HepG2 (cell line): ENCODE measurements around the gene HMGN4. TPM values are rescaled to one million over a fixed set of nuclear protein-coding genes. Genes with fewer than 3 reads are reported as not detected.

Experiments
- HMGA1 ChIP-seq: sonication (generic); formaldehyde crosslinking; conservative IDR thresholded peaks from 2 replicates; pipeline ENCODE4 v1.4.0; 2020; ENCODE audit warnings: missing genetic modification reagents
- KDM3A ChIP-seq: IDR thresholded peaks from 2 replicates; pipeline ENCODE4 v1.6.1; 2018; ENCODE audit warnings: low read depth, missing compliant biosample characterization
- TEAD2 ChIP-seq: sonication (generic); formaldehyde crosslinking; IDR thresholded peaks from 2 replicates; pipeline ENCODE4 v1.9.0; 2021; ENCODE audit warnings: missing genetic modification reagents
- TGIF2 ChIP-seq: IDR thresholded peaks from 2 replicates; pipeline ENCODE4 v1.6.1; 2016; ENCODE audit warnings: control low read depth, missing compliant biosample characterization
- ZBTB8A ChIP-seq: sonication (generic); formaldehyde crosslinking; IDR thresholded peaks from 2 replicates; pipeline ENCODE4 v1.4.0; 2020; ENCODE audit warnings: mild to moderate bottlenecking, low read depth, missing genetic modification reagents, borderline replicate concordance
- ZFX ChIP-seq: sonication (generic); formaldehyde crosslinking; IDR thresholded peaks from 2 replicates; pipeline ENCODE4 v1.4.0; 2020; ENCODE audit warnings: mild to moderate bottlenecking, low read depth, missing genetic modification reagents, moderate library complexity
- ZFYVE20 ChIP-seq: sonication (generic); formaldehyde crosslinking; IDR thresholded peaks from 2 replicates; pipeline ENCODE4 v1.8.0; 2023; ENCODE audit warnings: low read depth, mild to moderate bottlenecking, moderate library complexity, missing genetic modification reagents, borderline replicate concordance
- ZNF589 ChIP-seq: sonication (generic); formaldehyde crosslinking; conservative IDR thresholded peaks from 2 replicates; pipeline ENCODE4 v1.8.0; 2022; ENCODE audit warnings: mild to moderate bottlenecking, moderate library complexity, missing genetic modification reagents
- ZNF878 ChIP-seq: sonication (generic); formaldehyde crosslinking; IDR thresholded peaks from 2 replicates; pipeline ENCODE4 v1.8.1; 2023; ENCODE audit warnings: mild to moderate bottlenecking, missing genetic modification reagents, moderate library complexity
- polyA plus RNA-seq, 8 experiments: library from polyadenylated mRNA; depleted of rRNA in 3 of 8; stranded (reverse) in 7 of 8; unstranded in 1 of 8; fragments of >200 nt; fragmentation: Illumina TruSeq in 4 of 8; extraction: Trizol in 4 of 8; gene quantifications; 2 replicates each; pipeline versions ENCODE4 v1.2.1 to v1.2.3, GENCODE V29; 2011 to 2016; ENCODE audit warnings: low read depth in 4 of 8, missing spikeins in 1 of 8, mixed read lengths in 1 of 8; ENCODE audit not compliant: insufficient read depth in 1 of 8
- total RNA-seq, 5 experiments: library from RNA; depleted of rRNA; stranded (reverse); fragments of >200 nt; fragmentation: Illumina TruSeq; extraction: Trizol; gene quantifications; 2 replicates each; pipeline ENCODE4 v1.2.3, GENCODE V29; 2016; ENCODE audit warnings: low read depth in 1 of 5
- TF ChIP-seq, protein P1 (sequence below): IDR thresholded peaks from 2 replicates; pipeline ENCODE4 v1.6.1; 2016; ENCODE audit warnings: low read depth, borderline replicate concordance
- TF ChIP-seq, protein P2 (sequence below): sonication (generic); formaldehyde crosslinking; IDR thresholded peaks from 2 replicates; pipeline ENCODE4 v1.5.0; 2020; ENCODE audit warnings: missing genetic modification reagents
- TF ChIP-seq, protein P3 (sequence below): sonication (generic); formaldehyde crosslinking; IDR thresholded peaks from 2 replicates; pipeline ENCODE4 v1.4.0; 2020; ENCODE audit warnings: missing genetic modification reagents
- TF ChIP-seq, protein P4 (sequence below): fragments of 450-650 bp; IDR thresholded peaks from 2 replicates; pipeline ENCODE4 v1.6.1; 2017; ENCODE audit warnings: mild to moderate bottlenecking
- TF ChIP-seq, protein P5 (sequence below): sonication (generic); formaldehyde crosslinking; IDR thresholded peaks from 2 replicates; pipeline ENCODE4 v1.4.0; 2020; ENCODE audit warnings: missing genetic modification reagents
- TF ChIP-seq, protein P6 (sequence below): sonication (generic); formaldehyde crosslinking; IDR thresholded peaks from 2 replicates; pipeline ENCODE4 v1.5.1; 2020; ENCODE audit warnings: mild to moderate bottlenecking, missing genetic modification reagents, moderate library complexity

Gene HMGN4
- total and polyA plus RNA-seq, 2 of the 13 experiments (the other 11 are each of a cell fraction or from before 2014, with no cell fraction given): 39.9 to 52.1 TPM

DNA sequence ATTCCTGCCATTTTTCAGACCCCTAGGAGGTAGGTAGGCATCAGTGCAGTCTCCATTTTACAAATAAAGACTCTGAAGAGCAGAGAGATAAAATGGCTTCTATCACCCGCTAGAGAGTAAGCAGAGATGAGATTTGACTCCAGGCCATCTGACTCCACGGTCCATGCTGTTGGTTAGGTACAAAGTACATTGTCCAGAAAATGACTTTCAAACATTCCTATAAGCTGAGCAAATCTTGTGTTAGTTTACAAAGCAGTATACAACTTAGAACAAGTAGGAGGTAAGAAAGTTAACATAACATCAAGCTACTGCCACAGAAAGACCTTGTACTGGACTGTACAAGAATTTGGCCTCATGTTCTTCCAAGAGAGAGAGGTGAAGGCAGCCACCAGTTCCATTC lies 23.2 kb upstream of the HMGN4 start (continued):
- TF ChIP-seq, protein P1, sequence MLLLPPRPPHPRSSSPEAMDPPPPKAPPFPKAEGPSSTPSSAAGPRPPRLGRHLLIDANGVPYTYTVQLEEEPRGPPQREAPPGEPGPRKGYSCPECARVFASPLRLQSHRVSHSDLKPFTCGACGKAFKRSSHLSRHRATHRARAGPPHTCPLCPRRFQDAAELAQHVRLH (CRISPR knock-in tag): no peak
- TF ChIP-seq ZFX (CRISPR knock-in tag) (0 out of 2 replicates have a peak, but pooled peaks have one; percentile 27), TEAD2 (CRISPR knock-in tag) (no peak), ZNF878 (CRISPR knock-in tag) (no peak), ZFYVE20 (CRISPR knock-in tag) (no peak), KDM3A (CRISPR knock-in tag) (no peak), ZNF589 (no peak), TGIF2 (CRISPR knock-in tag) (no peak), HMGA1 (no peak), ZBTB8A (no peak)
- TF ChIP-seq, protein P2, sequence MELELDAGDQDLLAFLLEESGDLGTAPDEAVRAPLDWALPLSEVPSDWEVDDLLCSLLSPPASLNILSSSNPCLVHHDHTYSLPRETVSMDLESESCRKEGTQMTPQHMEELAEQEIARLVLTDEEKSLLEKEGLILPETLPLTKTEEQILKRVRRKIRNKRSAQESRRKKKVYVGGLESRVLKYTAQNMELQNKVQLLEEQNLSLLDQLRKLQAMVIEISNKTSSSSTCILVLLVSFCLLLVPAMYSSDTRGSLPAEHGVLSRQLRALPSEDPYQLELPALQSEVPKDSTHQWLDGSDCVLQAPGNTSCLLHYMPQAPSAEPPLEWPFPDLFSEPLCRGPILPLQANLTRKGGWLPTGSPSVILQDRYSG: no peak
- TF ChIP-seq, protein P3, sequence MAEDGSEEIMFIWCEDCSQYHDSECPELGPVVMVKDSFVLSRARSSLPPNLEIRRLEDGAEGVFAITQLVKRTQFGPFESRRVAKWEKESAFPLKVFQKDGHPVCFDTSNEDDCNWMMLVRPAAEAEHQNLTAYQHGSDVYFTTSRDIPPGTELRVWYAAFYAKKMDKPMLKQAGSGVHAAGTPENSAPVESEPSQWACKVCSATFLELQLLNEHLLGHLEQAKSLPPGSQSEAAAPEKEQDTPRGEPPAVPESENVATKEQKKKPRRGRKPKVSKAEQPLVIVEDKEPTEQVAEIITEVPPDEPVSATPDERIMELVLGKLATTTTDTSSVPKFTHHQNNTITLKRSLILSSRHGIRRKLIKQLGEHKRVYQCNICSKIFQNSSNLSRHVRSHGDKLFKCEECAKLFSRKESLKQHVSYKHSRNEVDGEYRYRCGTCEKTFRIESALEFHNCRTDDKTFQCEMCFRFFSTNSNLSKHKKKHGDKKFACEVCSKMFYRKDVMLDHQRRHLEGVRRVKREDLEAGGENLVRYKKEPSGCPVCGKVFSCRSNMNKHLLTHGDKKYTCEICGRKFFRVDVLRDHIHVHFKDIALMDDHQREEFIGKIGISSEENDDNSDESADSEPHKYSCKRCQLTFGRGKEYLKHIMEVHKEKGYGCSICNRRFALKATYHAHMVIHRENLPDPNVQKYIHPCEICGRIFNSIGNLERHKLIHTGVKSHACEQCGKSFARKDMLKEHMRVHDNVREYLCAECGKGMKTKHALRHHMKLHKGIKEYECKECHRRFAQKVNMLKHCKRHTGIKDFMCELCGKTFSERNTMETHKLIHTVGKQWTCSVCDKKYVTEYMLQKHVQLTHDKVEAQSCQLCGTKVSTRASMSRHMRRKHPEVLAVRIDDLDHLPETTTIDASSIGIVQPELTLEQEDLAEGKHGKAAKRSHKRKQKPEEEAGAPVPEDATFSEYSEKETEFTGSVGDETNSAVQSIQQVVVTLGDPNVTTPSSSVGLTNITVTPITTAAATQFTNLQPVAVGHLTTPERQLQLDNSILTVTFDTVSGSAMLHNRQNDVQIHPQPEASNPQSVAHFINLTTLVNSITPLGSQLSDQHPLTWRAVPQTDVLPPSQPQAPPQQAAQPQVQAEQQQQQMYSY (CRISPR knock-in tag): peak; percentile 82; the same call in 1 of the 2 replicates
- TF ChIP-seq, protein P4, sequence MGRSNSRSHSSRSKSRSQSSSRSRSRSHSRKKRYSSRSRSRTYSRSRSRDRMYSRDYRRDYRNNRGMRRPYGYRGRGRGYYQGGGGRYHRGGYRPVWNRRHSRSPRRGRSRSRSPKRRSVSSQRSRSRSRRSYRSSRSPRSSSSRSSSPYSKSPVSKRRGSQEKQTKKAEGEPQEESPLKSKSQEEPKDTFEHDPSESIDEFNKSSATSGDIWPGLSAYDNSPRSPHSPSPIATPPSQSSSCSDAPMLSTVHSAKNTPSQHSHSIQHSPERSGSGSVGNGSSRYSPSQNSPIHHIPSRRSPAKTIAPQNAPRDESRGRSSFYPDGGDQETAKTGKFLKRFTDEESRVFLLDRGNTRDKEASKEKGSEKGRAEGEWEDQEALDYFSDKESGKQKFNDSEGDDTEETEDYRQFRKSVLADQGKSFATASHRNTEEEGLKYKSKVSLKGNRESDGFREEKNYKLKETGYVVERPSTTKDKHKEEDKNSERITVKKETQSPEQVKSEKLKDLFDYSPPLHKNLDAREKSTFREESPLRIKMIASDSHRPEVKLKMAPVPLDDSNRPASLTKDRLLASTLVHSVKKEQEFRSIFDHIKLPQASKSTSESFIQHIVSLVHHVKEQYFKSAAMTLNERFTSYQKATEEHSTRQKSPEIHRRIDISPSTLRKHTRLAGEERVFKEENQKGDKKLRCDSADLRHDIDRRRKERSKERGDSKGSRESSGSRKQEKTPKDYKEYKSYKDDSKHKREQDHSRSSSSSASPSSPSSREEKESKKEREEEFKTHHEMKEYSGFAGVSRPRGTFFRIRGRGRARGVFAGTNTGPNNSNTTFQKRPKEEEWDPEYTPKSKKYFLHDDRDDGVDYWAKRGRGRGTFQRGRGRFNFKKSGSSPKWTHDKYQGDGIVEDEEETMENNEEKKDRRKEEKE: no peak
- TF ChIP-seq, protein P5, sequence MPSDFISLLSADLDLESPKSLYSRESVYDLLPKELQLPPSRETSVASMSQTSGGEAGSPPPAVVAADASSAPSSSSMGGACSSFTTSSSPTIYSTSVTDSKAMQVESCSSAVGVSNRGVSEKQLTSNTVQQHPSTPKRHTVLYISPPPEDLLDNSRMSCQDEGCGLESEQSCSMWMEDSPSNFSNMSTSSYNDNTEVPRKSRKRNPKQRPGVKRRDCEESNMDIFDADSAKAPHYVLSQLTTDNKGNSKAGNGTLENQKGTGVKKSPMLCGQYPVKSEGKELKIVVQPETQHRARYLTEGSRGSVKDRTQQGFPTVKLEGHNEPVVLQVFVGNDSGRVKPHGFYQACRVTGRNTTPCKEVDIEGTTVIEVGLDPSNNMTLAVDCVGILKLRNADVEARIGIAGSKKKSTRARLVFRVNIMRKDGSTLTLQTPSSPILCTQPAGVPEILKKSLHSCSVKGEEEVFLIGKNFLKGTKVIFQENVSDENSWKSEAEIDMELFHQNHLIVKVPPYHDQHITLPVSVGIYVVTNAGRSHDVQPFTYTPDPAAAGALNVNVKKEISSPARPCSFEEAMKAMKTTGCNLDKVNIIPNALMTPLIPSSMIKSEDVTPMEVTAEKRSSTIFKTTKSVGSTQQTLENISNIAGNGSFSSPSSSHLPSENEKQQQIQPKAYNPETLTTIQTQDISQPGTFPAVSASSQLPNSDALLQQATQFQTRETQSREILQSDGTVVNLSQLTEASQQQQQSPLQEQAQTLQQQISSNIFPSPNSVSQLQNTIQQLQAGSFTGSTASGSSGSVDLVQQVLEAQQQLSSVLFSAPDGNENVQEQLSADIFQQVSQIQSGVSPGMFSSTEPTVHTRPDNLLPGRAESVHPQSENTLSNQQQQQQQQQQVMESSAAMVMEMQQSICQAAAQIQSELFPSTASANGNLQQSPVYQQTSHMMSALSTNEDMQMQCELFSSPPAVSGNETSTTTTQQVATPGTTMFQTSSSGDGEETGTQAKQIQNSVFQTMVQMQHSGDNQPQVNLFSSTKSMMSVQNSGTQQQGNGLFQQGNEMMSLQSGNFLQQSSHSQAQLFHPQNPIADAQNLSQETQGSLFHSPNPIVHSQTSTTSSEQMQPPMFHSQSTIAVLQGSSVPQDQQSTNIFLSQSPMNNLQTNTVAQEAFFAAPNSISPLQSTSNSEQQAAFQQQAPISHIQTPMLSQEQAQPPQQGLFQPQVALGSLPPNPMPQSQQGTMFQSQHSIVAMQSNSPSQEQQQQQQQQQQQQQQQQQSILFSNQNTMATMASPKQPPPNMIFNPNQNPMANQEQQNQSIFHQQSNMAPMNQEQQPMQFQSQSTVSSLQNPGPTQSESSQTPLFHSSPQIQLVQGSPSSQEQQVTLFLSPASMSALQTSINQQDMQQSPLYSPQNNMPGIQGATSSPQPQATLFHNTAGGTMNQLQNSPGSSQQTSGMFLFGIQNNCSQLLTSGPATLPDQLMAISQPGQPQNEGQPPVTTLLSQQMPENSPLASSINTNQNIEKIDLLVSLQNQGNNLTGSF (CRISPR knock-in tag): no peak
- TF ChIP-seq, protein P6, sequence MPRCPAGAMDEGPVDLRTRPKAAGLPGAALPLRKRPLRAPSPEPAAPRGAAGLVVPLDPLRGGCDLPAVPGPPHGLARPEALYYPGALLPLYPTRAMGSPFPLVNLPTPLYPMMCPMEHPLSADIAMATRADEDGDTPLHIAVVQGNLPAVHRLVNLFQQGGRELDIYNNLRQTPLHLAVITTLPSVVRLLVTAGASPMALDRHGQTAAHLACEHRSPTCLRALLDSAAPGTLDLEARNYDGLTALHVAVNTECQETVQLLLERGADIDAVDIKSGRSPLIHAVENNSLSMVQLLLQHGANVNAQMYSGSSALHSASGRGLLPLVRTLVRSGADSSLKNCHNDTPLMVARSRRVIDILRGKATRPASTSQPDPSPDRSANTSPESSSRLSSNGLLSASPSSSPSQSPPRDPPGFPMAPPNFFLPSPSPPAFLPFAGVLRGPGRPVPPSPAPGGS: no peak
